Mesenchymal stem cell (in vitro differentiated cells and primary cell): Measurements from ENCODE around the gene KLHL11.

Experiments used
- DNase-seq: peaks from one replicate; pipeline ENCODE4 v3.0.0-alpha.2; 2013
- H2AFZ ChIP-seq: one replicate; pipeline ENCODE4 v1.6.1; 2013; ENCODE audit warnings: low read depth, mild to moderate bottlenecking, control low read depth, inconsistent platforms, low read length, moderate library complexity
- H2AK5ac ChIP-seq: 2 replicates; pipeline ENCODE4 v1.6.1; 2013; ENCODE audit warnings: low read length, moderate library complexity, mild to moderate bottlenecking, inconsistent platforms; ENCODE audit not compliant: severe bottlenecking
- H2BK120ac ChIP-seq: one replicate; pipeline ENCODE4 v1.6.1; 2013; ENCODE audit warnings: low read depth, mild to moderate bottlenecking, inconsistent platforms, low read length, moderate library complexity
- H2BK12ac ChIP-seq, 2 experiments: one replicate each; pipeline ENCODE4 v1.6.1; 2013; ENCODE audit warnings: inconsistent platforms in 2 of 2, low read length in 2 of 2, mild to moderate bottlenecking in 2 of 2, moderate library complexity in 2 of 2, control low read depth in 1 of 2
- H2BK15ac ChIP-seq: one replicate; pipeline ENCODE4 v1.6.1; 2013; ENCODE audit warnings: mild to moderate bottlenecking, low read depth, inconsistent platforms; ENCODE audit not compliant: poor library complexity, severe bottlenecking
- H2BK5ac ChIP-seq: 2 replicates; pipeline ENCODE4 v1.6.1; 2013; ENCODE audit warnings: low read depth, mild to moderate bottlenecking, low read length, control low read depth, inconsistent platforms; ENCODE audit not compliant: poor library complexity, severe bottlenecking
- H3K14ac ChIP-seq, 2 experiments: one replicate each; pipeline ENCODE4 v1.6.1; 2013; ENCODE audit warnings: inconsistent platforms in 2 of 2, low read length in 2 of 2, control low read depth in 1 of 2, mild to moderate bottlenecking in 1 of 2, moderate library complexity in 1 of 2
- H3K18ac ChIP-seq, 2 experiments: one replicate each; pipeline ENCODE4 v1.6.1; 2013; ENCODE audit warnings: inconsistent platforms in 2 of 2, low read length in 2 of 2, control low read depth in 1 of 2, low read depth in 1 of 2, mild to moderate bottlenecking in 1 of 2
- H3K23ac ChIP-seq, 2 experiments: one replicate each; pipeline ENCODE4 v1.6.1; 2013; ENCODE audit warnings: inconsistent platforms in 2 of 2, low read length in 2 of 2, mild to moderate bottlenecking in 2 of 2, moderate library complexity in 2 of 2, control low read depth in 1 of 2
- H3K27ac ChIP-seq: 2 replicates; pipeline ENCODE4 v1.5.1; 2013; ENCODE audit warnings: mild to moderate bottlenecking, moderate library complexity, low read length, control low read depth, inconsistent platforms; ENCODE audit not compliant: poor library complexity, severe bottlenecking
- H3K27me3 ChIP-seq, 2 experiments: 2 replicates each; pipeline versions ENCODE4 v1.6.1 to v1.7.0; 2013; ENCODE audit warnings: low read length in 2 of 2, mild to moderate bottlenecking in 2 of 2, moderate library complexity in 2 of 2, control low read depth in 1 of 2, inconsistent platforms in 1 of 2; ENCODE audit not compliant: control insufficient read depth in 1 of 2, insufficient read depth in 1 of 2
- H3K36me3 ChIP-seq, 2 experiments: 2 replicates each; pipeline versions ENCODE4 v1.6.1 to v1.7.0; 2013; ENCODE audit warnings: low read length in 2 of 2, control low read depth in 1 of 2, inconsistent platforms in 1 of 2, low read depth in 1 of 2, mild to moderate bottlenecking in 1 of 2; ENCODE audit not compliant: insufficient read depth in 2 of 2, control insufficient read depth in 1 of 2
- H3K4ac ChIP-seq, 2 experiments: one replicate each; pipeline ENCODE4 v1.6.1; 2013; ENCODE audit warnings: inconsistent platforms in 2 of 2, low read length in 2 of 2, mild to moderate bottlenecking in 2 of 2, moderate library complexity in 2 of 2, control low read depth in 1 of 2, low read depth in 1 of 2
- H3K4me1 ChIP-seq: 2 replicates; pipeline ENCODE4 v1.6.1; 2013; ENCODE audit warnings: low read depth, low read length, control low read depth; ENCODE audit not compliant: control insufficient read depth, insufficient read depth
- H3K4me2 ChIP-seq: 2 replicates; pipeline ENCODE4 v1.6.1; 2013; ENCODE audit warnings: low read length, mild to moderate bottlenecking, inconsistent platforms; ENCODE audit not compliant: poor library complexity, severe bottlenecking
- H3K4me3 ChIP-seq, 2 experiments: 2 replicates each; pipeline versions ENCODE4 v1.5.1 to v1.7.0; 2013; ENCODE audit warnings: low read length in 2 of 2, mild to moderate bottlenecking in 2 of 2, control low read depth in 1 of 2, low read depth in 1 of 2; ENCODE audit not compliant: insufficient read depth in 1 of 2
- H3K79me1 ChIP-seq: replicated peaks from 2 replicates; pipeline ENCODE4 v1.6.1; 2013; ENCODE audit warnings: mild to moderate bottlenecking, control low read depth, low read length, inconsistent platforms; ENCODE audit not compliant: poor library complexity, severe bottlenecking
- H3K9ac ChIP-seq: 2 replicates; pipeline ENCODE4 v1.7.0; 2013; ENCODE audit warnings: mild to moderate bottlenecking, low read length, moderate library complexity
- H3K9me3 ChIP-seq: 2 replicates; pipeline ENCODE4 v1.7.0; 2013; ENCODE audit warnings: mild to moderate bottlenecking, low read length; ENCODE audit not compliant: control insufficient read depth
- H4K8ac ChIP-seq: one replicate; pipeline ENCODE4 v1.6.1; 2013; ENCODE audit warnings: inconsistent platforms, mild to moderate bottlenecking, low read length, moderate library complexity
- H4K91ac ChIP-seq: one replicate; pipeline ENCODE4 v1.6.1; 2013; ENCODE audit warnings: mild to moderate bottlenecking, low read length, inconsistent platforms
- WGBS: methylation state at CpG from one replicate; pipeline ENCODE4 v1.1.7; 2013; ENCODE audit warnings: mixed read lengths; 5-methylcytosine and 5-hydroxymethylcytosine counted together

Gene KLHL11

DNA sequence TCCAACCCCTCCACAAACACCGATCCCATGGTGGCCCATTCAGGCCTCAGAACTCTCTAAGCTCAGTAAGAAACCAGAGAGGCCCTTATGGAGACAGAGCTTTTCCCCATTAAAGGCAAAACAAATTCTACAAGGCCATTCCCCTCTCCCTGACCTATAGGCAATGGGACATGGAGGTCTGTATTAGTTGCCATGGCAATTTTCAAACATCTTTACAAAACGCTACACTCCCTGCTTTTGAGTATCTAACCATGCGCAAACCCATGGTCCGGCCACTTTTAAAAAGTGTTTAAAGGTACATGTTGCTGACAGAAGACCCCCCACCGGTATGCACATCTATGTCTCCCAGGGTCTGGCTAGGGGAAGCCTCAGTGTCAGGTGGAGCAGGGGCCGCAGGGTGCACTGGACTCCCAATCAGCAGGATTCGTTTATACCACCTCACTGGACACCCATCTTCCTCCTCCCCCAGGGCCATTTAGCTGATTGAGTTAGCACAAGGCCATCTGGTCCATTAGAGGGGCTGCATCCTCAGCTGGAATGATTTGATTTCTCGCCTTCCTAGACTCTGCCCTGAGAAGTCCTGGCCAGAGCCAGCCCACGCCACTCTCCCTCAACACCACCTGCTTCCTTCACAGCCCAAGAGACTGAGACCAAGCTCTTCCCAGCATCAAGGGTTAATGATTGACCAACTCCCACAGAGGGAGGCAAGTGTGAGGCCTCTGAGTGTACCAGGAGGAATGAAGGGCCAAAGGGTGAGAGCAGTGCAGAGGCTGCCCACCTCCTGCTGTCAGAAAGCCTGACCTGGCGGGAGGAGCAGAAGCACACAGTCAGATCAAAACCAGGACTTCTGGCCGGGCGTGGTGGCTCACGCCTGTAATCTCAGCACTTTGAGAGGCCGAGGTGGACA lies 42.7 kb upstream of the KLHL11 start:
- DNase-seq: peak; percentile 18
- Histone ChIP-seq H4K91ac (no peak overlapping the region), H3K4me2 (peak overlapping the region; percentile 10), H2AK5ac (peak overlapping the region; percentile 73), H3K23ac (no peak overlapping the region), H3K79me1 (peaks cover 15% of the 10 kb centered on the region), H2BK5ac (peak overlapping the region; percentile 92), H3K27me3 (no peaks in the 10 kb centered on the region), H3K9ac (no peak overlapping the region), H2AFZ (no peak overlapping the region), H3K9me3 (no peaks in the 10 kb centered on the region), H3K36me3 (peaks cover 81 to 91% of the 10 kb centered on the region in 2 experiments), H3K4me3 (no peak overlapping the region), H2BK15ac (no peak overlapping the region), H3K18ac (no peak overlapping the region), H2BK12ac (peak overlapping the region in 1 of 2 experiments; percentile 15), H3K27ac (peak overlapping the region; percentile 97), H4K8ac (no peak overlapping the region), H2BK120ac (no peak overlapping the region), H3K14ac (no peak overlapping the region), H3K4ac (no peak overlapping the region), H3K4me1 (peaks cover 54% of the 10 kb centered on the region)
- 95% methylated on average over 14 of the region's 14 CpGs for WGBS

DNA sequence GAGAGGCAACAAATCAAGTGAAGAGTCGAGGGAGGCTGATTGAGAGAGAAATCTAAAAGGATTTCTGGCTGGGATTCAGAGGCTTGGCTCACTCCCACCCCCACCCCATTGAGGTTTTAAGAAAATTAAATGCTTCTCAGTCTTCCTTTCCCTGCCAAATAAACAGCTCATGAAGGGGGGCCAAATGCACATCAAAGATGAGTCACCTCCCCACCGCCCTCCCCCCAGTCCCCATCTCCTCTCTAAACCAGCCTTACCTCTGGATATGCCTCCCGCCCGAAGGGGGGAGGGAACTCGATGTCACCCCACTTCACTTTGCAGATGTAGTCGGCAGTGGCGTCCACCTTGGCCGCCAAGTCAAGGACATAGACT lies 41.9 kb upstream of the KLHL11 start:
- Histone ChIP-seq H3K4me3 (peak overlapping the region in 1 of 2 experiments; percentile 29), H2BK12ac (no peak overlapping the region), H2BK120ac (no peak overlapping the region), H3K4me2 (no peak overlapping the region), H3K23ac (no peak overlapping the region), H3K79me1 (peaks cover 19% of the 10 kb centered on the region), H3K27ac (peak overlapping the region; percentile 97), H2AK5ac (peak overlapping the region; percentile 73), H4K91ac (no peak overlapping the region), H3K36me3 (peaks cover 81 to 91% of the 10 kb centered on the region in 2 experiments), H3K9me3 (no peaks in the 10 kb centered on the region), H3K9ac (peak overlapping the region; percentile 68), H3K14ac (no peak overlapping the region), H2BK5ac (peak overlapping the region; percentile 92), H4K8ac (no peak overlapping the region), H2BK15ac (no peak overlapping the region), H3K18ac (no peak overlapping the region), H3K4ac (no peak overlapping the region), H2AFZ (no peak overlapping the region), H3K4me1 (peaks cover 50% of the 10 kb centered on the region), H3K27me3 (no peaks in the 10 kb centered on the region)
- DNase-seq: peak; percentile 37
- WGBS: 77% methylated on average over 8 of the region's 8 CpGs

DNA sequence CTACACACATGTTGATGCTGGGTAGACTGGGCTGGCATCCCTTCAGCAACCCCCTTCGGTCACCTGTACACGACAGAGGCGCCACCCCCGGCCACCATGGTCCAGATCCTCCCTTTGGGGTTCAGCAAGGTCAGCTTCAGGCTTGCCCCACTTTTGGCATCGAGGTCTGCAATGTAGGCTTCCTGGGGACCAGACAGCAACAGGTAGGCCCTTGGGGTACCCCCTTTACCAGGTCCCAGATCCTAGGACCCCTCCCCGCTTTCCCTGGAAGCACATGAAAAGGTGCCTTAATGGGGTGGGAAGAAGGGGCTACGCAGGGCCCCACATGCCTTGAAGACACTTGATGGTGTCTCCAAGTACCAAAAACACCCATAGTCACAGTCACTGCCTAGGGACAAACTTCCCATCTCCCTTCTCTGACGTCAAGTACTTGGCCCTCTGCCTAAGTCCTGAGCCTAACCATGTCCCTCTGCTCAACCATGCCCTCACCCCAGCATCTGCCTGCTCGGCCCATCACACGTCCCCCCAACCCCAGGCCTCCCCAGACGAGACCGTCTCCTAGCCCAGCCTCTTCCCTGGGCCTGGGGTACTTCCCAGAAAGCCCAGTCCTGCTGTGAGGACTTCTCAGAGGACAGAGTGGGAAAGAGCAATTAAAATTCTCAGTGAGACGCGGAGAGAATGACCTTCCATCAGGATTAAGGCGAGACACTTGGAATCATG lies 41.4 kb upstream of the KLHL11 start:
- peak; percentile 30 for DNase-seq
- H2BK5ac ChIP-seq: peak overlapping the region; percentile 87
- peak overlapping the region; percentile 24 for H3K4me2 ChIP-seq
- H3K14ac ChIP-seq: no peak overlapping the region
- peak overlapping the region in 1 of 2 experiments; percentile 29 for H3K4me3 ChIP-seq
- peak overlapping the region; percentile 54 for H2BK15ac ChIP-seq
- no peak overlapping the region for H3K4ac ChIP-seq
- H2AK5ac ChIP-seq: peak overlapping the region; percentile 92
- H3K27ac ChIP-seq: peak overlapping the region; percentile 97
- H3K9ac ChIP-seq: peak overlapping the region; percentile 68
- H3K36me3 ChIP-seq: peaks cover 81 to 91% of the 10 kb centered on the region in 2 experiments
- H2BK12ac ChIP-seq: no peak overlapping the region
- H3K4me1 ChIP-seq: peaks cover 49% of the 10 kb centered on the region
- H3K79me1 ChIP-seq: peaks cover 19% of the 10 kb centered on the region
- 93% methylated on average over 15 of the region's 15 CpGs for WGBS
- no peaks in the 10 kb centered on the region for H3K27me3 ChIP-seq
- no peak overlapping the region for H2AFZ ChIP-seq
- no peak overlapping the region for H4K8ac ChIP-seq
- no peaks in the 10 kb centered on the region for H3K9me3 ChIP-seq
- H3K23ac ChIP-seq: no peak overlapping the region
- no peak overlapping the region for H4K91ac ChIP-seq
- H3K18ac ChIP-seq: no peak overlapping the region
- no peak overlapping the region for H2BK120ac ChIP-seq

DNA sequence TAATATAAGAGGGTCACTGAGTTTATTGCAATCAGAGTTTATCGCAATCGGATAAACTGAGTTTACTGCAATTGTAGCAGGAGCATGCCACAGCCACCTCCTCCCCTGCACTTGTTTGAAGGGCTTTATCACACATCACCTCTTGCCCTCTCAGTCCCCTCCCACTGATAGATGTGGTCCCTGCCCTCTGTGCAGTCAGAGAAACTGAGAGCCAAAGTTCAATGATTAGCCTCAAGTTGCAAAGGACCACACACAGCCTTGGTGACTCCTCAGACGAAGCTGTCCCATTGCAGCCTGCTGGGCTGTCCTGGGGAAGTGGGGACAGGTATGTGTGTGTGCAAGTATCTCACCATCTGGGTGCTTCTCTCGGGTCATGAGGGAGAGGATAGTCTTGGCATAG lies 39.9 kb upstream of the KLHL11 start:
- H3K9me3 ChIP-seq: no peaks in the 10 kb centered on the region
- no peak overlapping the region for H3K4me2 ChIP-seq
- no peak overlapping the region for H2BK5ac ChIP-seq
- no peak overlapping the region for H3K14ac ChIP-seq
- no peak overlapping the region for H2BK12ac ChIP-seq
- H2BK120ac ChIP-seq: no peak overlapping the region
- H2AFZ ChIP-seq: no peak overlapping the region
- H3K4me3 ChIP-seq: no peak overlapping the region
- 98% methylated on average over 4 of the region's 4 CpGs for WGBS
- no peak overlapping the region for H4K91ac ChIP-seq
- H3K23ac ChIP-seq: no peak overlapping the region
- H3K79me1 ChIP-seq: peaks cover 26% of the 10 kb centered on the region
- H3K4ac ChIP-seq: no peak overlapping the region
- H3K36me3 ChIP-seq: peaks cover 80 to 93% of the 10 kb centered on the region in 2 experiments
- DNase-seq: no peak
- no peak overlapping the region for H3K27ac ChIP-seq
- no peak overlapping the region for H2AK5ac ChIP-seq
- no peaks in the 10 kb centered on the region for H3K27me3 ChIP-seq
- peaks cover 38% of the 10 kb centered on the region for H3K4me1 ChIP-seq
- H2BK15ac ChIP-seq: no peak overlapping the region
- H3K9ac ChIP-seq: no peak overlapping the region
- H4K8ac ChIP-seq: no peak overlapping the region
- no peak overlapping the region for H3K18ac ChIP-seq
